Hepatic stellate cell (primary cell): ENCODE results near the gene TMSB4X.
"Not testable (repeated sequence)": the region's sequence is repeated elsewhere in the genome, so short reads cannot be mapped to it uniquely, and the experiment has no call there.

ENCODE experiments used
- DNase-seq: peaks from one replicate; pipeline ENCODE4 v3.0.0; 2011; ENCODE audit warnings: low spot score

TMSB4X gene

DNA sequence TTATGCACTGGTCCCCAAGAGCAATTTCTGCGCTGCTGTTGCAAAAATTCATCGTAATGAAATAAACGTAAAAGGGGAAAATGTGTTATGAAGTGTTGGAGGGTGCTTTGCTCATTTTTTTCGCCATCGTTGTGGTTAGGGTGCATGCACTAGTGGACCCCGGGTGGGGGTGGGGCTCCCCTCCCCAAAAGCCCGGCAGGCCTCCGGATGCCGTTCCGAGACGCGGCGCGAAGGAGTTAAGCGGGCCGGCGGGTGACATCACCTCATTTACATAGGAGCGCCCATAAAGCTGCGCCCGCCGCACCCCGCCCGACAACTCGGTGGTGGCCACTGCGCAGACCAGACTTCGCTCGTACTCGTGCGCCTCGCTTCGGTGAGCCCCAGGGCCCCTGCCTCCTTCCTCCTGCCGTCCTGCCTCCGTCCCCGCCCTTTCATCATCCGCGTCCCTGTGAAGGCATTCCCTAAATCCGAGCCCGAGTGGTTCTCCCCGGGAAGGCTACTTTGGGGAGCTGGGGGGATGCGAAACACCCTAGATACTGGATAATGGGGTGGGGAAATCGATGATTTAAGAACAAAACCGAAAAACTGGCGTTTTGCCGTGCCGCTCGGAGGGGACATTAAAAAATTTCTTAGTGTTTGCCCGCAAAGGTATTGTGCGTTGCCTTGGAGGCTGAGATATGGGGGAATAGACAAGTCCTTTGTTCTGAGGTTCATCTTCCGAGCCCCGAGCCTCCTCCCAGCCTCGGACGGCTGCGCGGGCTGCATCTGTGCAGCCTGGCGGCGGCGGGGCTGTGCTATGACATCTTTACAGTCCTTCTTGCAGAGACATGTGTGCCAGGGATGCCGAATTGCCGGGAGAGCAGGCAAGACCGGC is at the start of gene TMSB4X:
TSS of gene TMSB4X (plus strand) at position 315 of the 874 bp plus-strand sequence.
- DNase-seq = peak; percentile 63

DNA sequence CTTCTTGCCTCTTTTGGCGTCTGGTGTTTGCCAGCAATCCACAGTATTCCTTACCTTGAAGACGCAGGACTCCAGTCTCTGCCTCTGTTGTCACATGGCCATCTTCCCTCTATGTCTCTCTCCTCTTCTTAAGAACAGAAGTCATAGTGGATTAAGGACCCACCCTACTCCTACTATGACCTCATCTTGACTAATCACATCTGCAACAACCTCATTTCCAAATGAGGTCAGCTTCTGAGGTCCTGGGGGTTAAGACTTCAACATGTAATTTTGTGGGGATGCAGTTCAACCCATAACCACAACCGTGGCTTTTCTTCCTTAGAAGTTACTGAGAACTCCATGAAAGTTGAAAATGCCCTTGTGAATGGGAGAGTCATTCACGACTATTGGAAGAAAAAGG is 45.2 kb upstream of the TMSB4X start:
- no peak for DNase-seq

DNA sequence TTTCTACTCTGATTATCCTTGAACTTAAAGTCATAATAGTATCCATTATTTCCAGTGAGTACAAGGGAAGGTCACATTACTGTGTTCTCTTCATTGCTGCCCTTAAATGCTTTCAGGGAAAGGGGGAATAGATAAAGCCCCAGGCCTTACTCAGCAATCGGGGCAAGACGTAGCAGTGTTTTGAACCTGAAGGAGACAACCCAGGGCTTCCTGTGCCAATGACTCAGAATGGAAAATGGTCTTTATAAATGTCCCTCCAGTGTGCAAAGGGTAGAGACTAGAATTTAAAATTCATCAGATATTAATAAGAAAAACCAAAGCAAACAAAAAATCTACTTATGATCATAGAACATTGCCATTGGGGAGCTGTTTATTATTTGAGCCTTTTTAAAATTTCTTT is 44.8 kb upstream of the TMSB4X start:
- no peak for DNase-seq

DNA sequence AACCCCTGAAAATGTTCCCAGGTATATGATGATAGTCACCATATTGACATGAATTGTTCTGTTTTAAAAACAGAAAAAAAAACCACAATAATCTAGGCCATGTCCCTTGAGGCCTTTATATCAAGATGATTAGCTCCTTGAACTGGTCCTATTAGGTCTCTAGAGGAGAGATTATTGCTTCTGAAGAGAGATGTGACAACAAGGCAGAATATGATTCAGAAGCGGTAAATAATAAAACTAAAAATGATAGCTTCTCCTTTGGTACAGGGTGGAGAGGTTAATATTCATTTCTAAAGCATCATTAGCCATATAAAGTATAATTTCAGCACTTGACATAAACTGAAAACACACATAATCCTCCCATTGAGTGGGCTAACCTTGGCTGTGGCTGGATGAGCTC is 42.7 kb upstream of the TMSB4X start:
- DNase-seq = no peak

DNA sequence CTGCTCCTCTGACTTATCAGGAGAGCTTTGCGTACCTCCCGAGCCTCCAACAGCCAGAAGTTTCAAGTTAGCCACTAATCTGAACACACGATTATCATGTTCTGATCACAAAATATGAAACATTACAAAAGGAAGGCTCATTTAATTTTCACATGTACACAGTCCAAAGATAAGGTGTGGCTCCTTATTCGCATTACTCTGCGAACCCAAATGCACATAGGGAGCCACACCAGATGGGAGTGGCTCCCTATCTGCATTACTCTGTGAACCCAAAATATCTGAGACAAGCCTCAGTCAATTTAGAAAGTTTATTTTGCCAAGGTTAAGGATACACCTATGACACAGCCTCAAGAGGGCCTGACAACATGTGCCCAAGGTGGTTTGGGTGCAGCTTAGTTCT is 40.1 kb upstream of the TMSB4X start:
- no peak for DNase-seq

DNA sequence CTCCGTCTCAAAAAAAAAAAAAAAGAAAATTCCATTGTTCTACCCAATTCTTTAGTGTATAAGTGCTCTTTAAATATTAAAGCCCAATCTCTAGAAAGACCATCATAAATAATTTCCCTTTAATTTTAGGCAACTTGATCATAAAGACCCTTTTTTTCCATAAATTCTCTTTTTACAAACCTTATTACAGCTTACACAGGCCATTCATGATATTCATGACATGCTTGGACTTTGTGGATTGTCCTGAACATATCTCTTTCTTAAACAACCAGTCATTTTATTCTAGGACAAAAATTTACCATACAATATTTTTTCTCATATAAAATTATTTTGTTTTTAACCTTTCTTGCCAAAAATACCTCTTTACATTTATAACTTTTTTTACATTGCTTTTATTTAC is 38.0 kb upstream of the TMSB4X start:
- DNase-seq = no peak

DNA sequence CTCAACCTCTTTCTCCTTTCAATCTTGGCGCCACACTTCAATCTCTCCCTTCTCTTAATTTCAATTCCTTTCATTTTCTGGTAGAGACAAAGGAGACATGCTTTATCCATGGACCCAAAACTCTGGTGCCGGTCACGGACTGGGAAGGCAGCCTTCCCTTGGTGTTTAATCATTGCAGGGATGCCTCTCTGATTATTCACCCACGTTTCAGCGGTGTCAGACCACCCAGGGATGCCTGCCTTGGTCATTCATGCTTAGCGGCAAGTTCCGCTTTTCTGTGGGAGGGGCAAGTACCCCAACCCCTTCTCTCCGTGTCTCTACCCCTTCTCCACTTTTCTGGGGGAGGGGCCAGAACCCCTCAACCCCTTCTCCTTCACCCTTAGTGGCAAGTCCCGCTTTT is 34.4 kb upstream of the TMSB4X start:
- not testable (repeated sequence) for DNase-seq

DNA sequence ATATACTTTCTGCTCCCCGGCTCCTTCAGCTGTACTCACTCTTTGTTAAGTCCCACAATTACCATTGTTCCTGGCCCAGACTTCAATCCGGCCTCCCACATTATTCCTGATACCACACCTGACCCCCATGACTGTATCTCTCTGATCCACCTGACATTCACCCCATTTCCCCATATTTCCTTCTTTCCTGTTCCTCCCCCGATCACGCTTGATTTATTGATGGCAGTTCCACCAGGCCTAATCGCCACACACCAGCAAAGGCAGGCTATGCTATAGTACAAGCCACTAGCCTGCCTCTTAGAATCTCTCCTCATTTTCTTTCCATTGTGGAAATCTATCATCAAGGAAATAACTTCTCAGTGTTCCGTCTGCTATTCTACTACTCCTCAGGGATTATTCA is 31.3 kb upstream of the TMSB4X start:
- DNase-seq = not testable (repeated sequence)

DNA sequence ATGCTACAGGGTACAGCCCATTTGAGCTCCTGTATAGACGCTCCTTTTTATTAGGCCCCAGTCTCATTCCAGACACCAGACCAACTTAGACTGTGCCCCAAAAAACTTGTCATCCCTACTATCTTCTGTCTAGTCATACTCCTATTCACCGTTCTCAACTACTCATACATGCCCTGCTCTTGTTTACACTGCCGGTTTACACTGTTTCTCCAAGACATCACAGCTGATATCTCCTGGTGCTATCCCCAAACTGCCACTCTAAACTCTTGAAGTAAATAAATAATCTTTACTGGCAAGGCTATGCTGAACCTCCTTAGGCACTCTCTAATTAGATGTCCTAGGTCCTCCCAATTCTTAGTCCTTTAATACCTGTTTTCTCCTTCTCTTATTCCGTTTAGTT is 30.5 kb upstream of the TMSB4X start:
- not testable (repeated sequence) for DNase-seq

DNA sequence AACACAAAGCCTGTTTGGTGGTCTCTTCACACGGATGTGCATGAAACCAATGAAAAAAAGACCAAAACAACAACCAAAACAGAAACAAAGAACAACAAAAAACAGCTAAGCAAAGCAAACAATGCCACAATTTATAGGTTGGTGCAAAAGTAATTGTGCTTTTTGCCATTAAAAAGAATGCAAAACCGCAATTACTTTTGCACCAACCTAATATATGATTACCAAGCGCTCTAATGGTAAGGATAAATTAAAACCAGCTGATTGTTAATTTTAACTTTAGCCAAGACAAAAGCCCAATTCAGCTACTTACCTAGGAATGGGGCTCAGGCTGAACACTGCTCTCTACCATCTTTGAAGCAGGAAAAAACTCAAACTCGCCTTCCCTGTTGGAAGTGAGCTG is 29.4 kb upstream of the TMSB4X start:
- no peak for DNase-seq

DNA sequence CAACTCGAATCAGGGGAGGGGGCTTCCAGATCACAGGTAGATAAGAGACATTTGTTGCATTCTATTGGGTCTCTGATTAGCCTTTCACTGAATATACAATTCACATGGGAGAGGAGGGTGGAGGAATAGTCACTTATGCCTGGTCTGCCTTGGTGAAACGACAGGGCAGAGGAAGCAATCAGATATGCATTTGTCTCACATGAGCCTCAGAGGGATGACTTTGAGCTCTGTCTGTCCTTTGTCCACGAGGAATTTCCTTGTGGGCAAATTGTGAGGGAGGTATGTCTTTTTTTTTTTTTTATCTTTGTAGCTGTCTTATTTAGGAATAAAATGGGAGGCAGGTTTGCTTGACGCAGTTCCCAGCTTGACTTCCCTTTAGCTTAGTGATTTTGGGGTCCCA is 28.5 kb upstream of the TMSB4X start:
- no peak for DNase-seq

DNA sequence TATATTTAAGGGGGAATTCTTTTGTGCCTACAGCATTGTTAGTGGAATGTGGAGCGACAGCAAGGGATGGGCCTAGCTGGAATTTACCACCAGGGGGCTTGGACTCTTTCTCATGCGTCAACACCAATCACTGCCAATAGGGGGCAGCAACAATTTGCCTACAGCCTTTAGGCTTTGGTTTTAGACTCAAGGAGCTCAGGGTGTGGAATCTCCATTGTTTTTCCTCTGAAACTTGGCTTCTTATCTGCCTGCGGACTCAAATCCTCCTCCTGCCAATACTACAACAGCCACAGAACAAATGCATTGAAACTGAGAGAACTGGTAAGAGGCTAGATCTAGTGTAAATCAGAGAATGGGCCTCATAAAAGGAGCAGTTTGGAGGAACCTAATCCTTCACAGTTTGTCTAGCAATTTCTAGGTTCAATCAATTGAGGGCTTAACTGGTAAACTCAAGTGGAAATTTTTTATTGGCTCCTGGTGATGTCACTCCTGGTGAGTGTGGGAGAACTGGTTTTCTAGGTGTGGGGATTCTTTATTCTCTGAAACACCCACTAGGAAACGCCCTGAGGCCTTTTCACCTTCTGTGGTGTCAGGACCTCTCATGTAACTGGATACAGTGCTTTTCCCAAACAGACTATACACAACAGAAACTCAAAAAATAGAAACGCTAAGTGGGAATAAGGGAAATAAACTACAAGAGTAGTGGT is 27.9 kb upstream of the TMSB4X start:
- DNase-seq = peak; percentile 57

DNA sequence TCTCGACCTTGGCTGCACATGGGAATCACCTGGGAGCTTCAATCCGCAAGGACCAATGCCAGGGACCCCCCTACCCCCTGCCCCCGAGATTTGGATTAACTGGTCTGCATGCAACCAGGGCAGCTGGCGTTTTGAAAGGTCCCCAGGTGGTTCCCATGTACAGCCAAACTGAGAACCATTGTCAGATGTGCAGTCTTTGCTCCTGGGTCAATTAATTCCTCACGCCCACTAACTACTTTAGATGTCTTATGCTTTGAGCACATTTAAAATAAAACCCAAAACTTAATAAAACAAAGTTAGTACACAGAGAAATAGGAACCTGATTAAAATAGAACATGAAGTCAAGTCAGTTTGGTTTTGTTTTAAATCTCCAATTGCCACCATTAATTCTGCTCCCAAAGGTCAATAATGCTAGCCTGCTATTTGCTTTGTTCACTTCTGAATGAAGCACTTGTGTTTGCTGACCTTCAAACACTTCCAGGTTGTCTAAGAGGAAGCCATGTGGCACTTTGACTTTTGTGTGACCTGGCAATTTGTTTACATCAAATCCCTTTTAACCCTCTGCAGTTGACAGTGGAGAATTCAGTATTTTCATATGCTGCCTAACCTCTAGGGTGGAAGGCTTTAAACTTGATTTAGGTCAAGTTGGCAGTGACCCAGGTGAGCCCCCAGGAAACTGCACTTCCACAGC is 27.2 kb upstream of the TMSB4X start:
- no peak for DNase-seq

DNA sequence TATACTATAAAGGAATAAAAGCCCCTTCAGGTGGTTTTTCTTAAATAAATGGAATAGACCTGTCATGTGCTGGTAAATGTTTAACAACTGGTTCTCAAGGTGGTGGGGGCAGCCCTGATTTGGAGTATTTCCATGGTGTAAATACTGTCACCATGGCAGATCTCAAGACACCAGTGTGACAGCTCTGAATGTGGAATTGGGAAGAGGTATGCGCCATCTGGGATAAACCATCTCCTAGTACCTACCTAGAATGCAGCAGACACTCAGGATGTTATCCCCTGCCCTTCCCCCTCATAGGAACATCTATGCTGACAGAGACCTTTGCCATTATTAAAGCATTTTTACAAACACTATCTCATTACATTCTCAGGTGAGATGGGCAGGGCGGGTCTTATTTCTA is 26.4 kb upstream of the TMSB4X start:
- no peak for DNase-seq

DNA sequence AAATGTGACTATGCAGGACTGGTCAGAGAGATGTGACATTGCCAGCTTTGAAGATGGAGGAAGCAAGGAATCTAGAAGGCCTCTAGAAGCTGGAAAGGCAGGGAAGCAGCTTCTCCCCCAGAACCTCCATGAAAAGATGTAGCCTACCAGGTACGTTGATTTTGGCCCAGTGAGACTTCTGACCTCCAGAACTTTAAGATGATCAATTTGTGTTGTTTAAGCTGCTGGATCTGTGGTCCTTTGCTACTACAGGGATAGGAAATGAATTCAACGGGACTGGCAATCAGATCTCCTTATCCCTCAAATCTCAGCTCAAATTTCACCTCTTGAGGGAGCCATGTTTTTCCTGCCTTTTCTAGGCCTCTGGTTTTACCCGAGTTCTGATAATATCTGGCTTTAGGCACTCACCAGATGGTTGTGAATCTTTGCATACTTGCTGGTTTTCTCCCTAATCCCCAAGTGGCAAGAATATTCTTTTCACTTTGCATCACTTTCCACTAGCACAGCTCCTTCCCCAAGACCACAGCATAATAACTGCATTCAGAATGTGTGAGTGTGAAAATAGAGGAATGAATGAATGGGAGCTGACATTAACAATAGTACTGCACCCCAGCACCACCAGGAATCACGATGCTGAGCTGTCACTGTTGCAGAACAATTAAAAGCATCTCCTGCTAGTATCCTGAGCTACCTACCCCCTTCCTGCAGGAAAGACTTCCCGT is 25.5 kb upstream of the TMSB4X start:
- DNase-seq = no peak

DNA sequence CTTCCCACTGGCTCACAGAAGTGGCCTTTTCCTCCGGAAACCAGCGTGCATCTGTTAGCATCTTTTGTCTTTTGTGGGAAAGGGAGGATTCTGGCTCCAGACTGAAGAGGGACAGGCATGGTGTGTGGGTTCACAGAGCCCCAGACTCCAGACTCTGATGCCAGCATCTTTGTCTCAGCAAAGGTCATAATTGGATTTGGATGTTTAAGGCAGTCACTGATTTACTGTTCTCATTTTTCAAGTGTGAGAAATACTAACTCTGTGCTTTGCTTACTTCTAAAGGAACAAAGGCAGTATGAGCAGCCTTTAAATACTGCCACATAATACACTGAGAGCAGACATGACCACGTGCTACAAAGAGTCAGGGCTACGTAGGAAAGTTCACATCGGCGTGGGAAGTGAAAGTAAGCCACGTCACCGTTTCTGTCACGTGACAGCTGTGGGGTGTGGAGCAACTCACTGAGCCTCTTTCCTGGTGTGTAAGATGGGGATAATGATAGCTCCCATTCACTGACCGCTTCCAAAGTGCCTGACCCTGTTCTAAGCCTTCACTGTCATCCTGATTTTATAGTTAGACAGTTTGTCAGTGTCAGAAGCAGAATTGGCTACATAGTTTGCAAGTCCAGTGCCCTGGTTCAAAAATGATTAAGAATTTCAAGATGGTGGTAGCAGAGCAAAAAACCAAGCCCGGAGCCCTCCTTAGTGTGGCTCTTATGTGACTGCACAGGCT is 24.8 kb upstream of the TMSB4X start:
- peak; percentile 62 for DNase-seq

DNA sequence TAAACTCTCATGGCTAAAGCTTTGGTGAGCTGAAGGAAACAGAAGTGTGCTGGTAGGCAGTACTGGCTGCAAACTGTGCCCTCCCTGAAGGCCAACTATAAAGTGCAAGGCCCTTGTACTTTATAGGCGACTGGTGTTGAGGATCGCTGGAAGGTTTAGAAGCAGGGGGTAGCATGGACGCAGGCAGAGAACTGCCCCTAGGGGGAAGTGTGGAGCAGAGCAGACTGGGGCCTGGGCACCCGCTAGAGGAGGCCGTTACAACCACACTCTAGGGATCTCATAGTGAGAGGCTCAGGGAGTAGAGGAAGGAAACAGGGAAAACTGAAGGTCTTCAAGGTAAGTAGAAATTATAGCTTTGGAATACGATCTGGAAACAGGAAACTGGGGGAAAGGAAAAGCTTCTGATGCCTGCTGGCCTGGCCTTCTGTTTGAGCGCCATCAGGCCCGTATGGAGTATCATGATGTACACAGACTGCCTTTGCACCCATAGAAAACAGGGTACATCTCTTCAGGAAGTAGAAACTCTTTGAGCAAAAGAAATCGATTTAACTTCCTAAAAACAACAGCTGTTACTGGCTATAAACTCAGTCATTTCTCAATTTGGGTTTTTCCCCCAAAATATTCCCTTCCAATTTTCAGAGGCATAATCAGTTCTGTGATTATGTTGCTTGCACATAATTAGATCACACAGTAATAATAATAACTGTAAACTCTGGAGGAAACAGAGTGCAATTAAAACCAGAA is 23.9 kb upstream of the TMSB4X start:
- no peak for DNase-seq

DNA sequence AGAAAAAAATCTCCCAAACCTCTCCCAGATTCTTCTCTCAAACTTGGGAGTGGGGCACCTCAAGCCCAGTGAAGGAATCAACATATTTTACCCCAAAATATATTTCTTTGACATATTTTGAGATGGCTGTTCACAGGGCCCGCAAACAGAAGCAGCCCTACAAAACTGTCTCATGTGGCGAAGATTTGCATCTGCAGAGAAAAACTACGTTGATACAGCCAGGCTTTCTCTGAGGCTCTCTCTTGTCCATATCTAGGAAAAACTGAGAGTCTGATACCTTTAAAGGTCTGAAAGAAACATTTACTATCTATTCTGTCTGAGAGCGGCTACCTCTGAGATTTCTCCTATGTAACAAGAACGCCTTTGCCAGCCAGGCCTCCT is 23.3 kb upstream of the TMSB4X start:
- no peak for DNase-seq

DNA sequence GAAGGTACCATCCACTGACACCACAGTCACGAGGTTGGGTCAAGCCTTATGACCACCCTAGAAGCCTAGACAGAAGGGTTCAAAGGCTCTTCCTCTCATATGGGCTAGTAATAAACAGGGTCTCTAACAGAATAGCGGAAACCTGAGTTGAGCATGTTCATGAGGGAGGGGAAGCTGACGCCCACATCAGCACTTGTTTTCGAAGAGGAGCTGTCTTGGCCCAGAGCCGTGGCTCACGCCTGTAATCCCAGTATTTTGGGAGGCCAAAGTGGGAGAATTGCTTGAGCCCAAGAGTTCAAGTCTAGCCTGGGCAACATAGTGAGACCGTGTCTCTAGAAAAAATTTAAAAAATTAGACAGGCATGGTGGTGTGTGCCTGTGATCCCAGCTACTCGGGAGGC is 21.5 kb upstream of the TMSB4X start:
- DNase-seq = no peak

DNA sequence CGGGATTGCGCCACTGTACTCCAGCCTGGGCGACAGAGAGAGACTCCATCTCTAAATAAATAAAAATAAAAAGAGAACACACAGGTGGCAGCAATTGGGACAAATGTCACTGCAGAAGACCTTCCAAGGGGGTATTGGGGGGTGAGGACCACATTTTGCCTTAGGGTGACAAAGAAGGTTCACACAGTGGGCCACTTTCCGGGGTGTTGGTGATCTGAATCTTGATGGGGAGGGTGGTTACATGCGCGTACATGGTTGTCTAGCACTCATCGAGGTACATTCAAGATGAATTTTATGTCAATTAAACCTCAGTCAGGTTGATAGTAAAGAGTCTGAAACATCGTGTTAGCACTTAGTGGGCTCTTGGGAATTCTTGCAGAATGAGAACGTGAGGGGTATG is 20.5 kb upstream of the TMSB4X start:
- no peak for DNase-seq

DNA sequence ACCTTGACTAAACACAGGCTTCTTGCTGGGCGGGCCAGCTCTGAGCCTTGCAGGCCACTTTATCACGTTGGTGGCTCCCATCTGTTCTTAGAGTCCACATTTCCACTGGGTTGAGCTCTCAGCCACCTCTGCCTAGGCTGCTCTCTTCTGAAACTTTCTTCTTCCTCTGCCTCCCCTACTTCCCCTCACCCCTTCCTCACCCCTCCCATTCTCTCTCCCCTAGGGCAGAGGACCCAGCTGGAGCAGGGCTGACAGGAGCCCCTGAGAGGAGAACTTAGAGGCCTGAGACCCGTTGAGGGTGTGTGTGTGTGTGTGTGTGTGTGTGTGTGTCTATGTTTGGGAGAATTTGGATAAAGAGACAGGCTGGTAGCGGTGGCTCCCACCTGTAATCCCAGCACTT is 19.9 kb upstream of the TMSB4X start:
- DNase-seq = no peak
